ENCODE results near the gene SLC39A3. TPM values are rescaled to one million over a fixed set of nuclear protein-coding genes. Genes with fewer than 3 reads are reported as not detected.
A peak's percentile ranks its signal among the peaks of the same experiment; 100 is the strongest.

The SLC39A3 gene
- total RNA-seq, 2 donors from 2014 or later = 28.7 to 37.2 TPM

DNA sequence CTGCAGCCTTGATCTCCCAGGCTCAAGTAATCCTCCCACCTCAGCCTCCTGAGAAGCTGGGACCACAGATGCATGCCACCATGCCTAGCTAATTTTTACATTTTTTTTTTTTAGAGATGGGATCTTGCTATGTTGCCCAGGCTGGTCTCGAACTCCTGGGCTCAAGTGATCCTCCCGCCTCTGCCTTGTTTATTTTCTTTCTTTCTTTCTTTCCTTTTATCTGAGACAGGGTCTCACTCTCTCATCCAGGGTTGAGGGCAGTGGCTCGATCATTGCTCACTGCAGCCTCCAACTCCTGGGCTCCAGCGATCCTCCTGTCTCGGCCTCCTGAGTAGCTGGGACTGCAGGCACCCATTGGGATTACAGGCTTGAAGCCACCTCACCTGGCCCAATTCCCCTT lies 33.6 kb downstream of the SLC39A3 start:
- DNase-seq (no peak), ATAC-seq (replicated peaks in 1 of 2) (no peak)
- no peaks in the 10 kb centered on the region for H3K27me3 Mint-ChIP-seq (ENCODE audit: low read depth)
- no peaks in the 10 kb centered on the region for H3K9me3 Mint-ChIP-seq
- H3K4me3 Mint-ChIP-seq = no peak overlapping the region
- peaks cover 5% of the 10 kb centered on the region for H3K4me1 Mint-ChIP-seq (ENCODE audit: low read depth)
- no peak overlapping the region for H3K27ac Mint-ChIP-seq
- H3K36me3 Mint-ChIP-seq (ENCODE audit: insufficient read depth in 2 of 2) = no peaks in the 10 kb centered on the region

DNA sequence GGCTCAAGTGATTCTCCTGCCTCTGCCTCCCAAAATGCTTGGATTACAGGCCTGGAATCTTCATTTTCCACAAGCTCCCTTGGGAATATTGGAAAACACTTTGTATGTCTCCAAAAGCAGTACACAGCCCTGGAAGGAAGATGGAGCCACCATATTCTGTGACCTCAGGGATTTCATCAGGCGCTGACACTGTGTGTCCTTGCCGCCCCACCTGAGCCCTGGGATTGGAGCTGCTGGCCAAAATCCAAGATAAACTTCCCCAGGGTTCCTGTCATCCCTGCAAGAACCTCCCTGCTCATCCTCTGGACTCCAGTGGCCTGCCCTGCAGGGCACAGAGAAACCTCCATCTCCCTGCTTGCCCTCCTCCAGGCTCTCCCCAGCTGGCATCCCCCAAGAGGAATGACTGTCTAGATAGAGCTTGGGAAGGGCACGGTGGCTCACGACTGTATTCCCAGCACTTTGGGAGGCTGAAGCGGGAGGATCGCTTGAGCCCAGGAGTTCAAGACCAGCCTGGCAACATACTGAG lies 36.1 kb downstream of the SLC39A3 start:
- no peak overlapping the region for H3K27ac Mint-ChIP-seq
- no peaks in the 10 kb centered on the region for H3K9me3 Mint-ChIP-seq
- no peak overlapping the region for H3K4me3 Mint-ChIP-seq
- H3K27me3 Mint-ChIP-seq (ENCODE audit: low read depth) = no peaks in the 10 kb centered on the region
- DNase-seq (no peak), ATAC-seq (replicated peaks in 1 of 2) (no peak)
- peaks cover 10% of the 10 kb centered on the region for H3K4me1 Mint-ChIP-seq (ENCODE audit: low read depth)
- no peaks in the 10 kb centered on the region for H3K36me3 Mint-ChIP-seq (ENCODE audit: insufficient read depth in 2 of 2)

DNA sequence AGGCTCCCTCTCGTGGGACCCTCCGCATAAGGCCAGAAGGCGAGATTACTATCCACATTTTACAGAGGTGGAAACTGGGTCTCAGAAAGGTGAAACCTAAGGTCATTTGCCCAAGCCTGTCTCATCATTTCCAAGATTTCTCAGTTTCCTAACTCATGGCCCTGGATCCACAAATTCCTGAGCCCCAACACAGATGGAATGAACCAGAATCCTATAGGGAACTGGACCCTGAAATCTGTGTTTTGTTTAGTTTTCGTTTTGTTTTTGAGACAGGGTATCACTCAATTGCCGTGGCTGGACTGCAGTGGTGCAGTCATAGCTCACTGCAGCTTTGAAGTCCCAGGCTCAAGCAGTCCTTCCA lies 36.8 kb downstream of the SLC39A3 start:
- no peaks in the 10 kb centered on the region for H3K27me3 Mint-ChIP-seq (ENCODE audit: low read depth)
- H3K27ac Mint-ChIP-seq = no peak overlapping the region
- H3K36me3 Mint-ChIP-seq (ENCODE audit: insufficient read depth in 2 of 2) = no peaks in the 10 kb centered on the region
- H3K4me1 Mint-ChIP-seq (ENCODE audit: low read depth) = peaks cover 15% of the 10 kb centered on the region
- no peak for ATAC-seq (replicated peaks in 1 of 2)
- H3K9me3 Mint-ChIP-seq = no peaks in the 10 kb centered on the region
- peak overlapping the region; percentile 59 to 60 for H3K4me3 Mint-ChIP-seq
- no peak for DNase-seq

DNA sequence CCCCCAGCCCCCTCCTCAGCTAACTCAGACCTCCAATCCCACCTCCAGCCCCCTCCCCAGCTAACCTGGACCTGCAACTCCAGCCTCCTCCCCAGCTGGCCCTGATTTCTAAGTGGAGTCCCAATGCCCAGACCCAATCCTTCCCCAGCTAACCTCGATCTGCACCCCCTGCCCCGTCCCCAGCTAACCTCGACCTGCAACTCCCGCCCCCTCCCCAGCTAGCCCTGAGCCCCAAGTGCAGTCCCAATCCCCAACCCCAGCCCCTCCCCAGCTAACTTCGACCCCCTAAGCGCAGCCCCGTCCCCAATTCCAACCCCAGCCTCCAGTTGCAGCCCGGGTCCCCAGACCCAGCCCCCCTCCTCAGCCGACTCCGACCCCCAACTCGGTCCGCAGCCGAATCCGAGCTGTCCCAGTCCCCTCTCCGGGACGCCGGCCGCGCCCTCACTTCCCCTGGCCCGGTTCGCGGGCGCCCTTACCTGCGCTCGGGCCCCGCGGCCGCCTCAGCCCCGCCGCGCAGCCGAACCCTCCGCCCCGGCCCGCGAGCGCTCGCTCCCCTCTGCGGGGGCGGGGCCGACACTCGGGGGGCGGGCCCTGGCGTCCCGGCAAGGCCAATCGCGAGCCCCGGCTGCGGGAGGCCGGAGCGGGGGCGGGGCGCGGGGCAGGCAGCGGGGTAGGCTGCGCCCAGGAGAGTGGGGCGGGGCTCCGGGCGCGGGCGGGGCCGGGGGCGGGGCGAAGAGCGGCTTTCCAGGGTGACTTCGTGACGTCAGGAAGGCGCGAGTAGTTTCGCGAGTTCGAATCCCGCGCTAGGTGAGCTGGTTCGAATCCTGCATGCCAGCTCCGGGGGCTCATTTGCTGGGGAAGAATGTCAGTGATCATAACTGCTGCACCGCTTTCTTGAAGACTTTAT lies 37.4 kb downstream of the SLC39A3 start, which contains the start of gene GNG7:
Gene GNG7, minus strand, starts transcription at position 525 of the 907 bp plus-strand sequence. CDS start 182,006 bp downstream, outside the sequence.
- H3K36me3 Mint-ChIP-seq (ENCODE audit: insufficient read depth in 2 of 2) = no peaks in the 10 kb centered on the region
- peak within 1 kb of the TSS; percentile 69 to 81 for H3K4me3 Mint-ChIP-seq
- H3K4me1 Mint-ChIP-seq (ENCODE audit: low read depth) = peaks cover 15% of the 10 kb centered on the region
- ATAC-seq (replicated peaks in 1 of 2) (peak; percentile 100), DNase-seq (peak; percentile 96 to 98)
- H3K9me3 Mint-ChIP-seq = no peaks in the 10 kb centered on the region
- no peaks in the 10 kb centered on the region for H3K27me3 Mint-ChIP-seq (ENCODE audit: low read depth)
- H3K27ac Mint-ChIP-seq = no peak within 1 kb of the TSS

DNA sequence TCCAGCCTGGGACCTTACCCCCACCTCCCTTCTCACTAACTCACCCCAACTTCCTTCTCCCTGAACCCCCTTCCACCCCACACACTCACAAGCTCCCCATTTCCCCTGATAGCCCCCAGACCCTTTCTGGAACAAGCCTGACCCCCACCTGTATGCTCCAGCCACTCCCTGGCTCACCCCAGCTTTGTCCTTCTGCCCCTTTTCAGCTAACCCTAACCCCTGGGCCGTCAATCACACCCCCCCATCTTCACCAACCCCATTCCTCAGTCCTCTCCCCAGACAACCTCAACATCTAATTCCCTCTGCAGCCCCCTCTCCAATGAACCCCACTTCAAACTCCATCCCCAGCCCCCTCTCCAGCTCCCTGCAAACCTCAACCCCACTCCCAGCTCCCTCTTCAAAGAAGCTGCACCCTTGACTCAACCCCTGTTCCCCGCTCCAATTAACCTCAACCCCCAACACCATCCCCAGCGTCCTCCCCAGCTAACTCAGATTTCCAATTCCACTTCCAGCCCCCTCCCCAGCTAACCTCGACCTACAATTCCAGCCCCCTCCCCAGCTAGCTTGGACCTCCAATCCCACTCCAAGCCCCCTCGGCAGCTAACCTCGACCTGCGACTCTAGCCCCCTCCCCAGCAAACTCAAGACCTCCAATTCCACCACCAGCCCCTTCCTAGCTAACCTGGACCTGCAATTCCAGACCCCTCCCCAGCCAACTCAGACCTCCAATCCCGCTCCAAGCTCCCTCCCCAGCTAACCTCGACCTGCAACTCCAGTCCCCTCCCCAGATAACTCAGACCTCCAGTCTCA lies 38.3 kb downstream of the SLC39A3 start:
- Mint-ChIP-seq H3K4me3 (peak overlapping the region; percentile 69 to 81), H3K27me3 (ENCODE audit: low read depth) (no peaks in the 10 kb centered on the region), H3K9me3 (no peaks in the 10 kb centered on the region), H3K36me3 (ENCODE audit: insufficient read depth in 2 of 2) (no peaks in the 10 kb centered on the region), H3K4me1 (ENCODE audit: low read depth) (peaks cover 15% of the 10 kb centered on the region), H3K27ac (no peak overlapping the region)
- DNase-seq (no peak), ATAC-seq (replicated peaks in 1 of 2) (no peak)

DNA sequence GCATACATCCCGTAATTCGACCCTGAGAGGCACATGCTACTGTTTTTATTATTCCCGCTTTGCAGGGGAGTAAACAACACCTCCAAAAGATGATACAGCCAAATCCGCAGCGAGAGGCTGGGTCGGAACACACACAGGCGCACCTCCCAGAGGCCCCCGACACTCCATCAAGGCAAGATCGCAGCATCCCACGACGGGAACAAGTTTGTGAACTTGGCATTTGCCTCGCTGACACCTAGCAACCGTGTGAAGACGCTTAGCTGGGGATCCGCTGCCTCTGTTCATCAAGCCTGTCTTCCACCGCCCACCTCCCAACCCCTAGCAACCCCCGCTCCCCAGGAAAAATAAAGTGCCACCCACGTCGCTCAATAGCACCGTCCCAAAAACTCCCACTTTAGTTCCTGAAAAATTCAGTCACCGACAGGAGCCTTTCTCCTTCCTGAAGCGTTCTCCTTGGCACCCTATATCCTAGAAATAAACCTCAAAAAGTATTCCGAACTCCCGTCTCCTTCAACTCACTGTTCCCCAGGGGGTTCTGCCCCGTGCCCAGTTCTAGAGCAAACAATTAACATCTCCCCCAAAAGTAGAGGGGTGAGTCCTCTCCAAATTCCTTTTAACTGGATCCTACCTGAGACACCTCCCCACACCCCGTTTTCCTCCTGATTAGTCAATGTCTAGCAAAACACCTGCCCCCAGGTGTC lies 39.0 kb downstream of the SLC39A3 start:
- no peaks in the 10 kb centered on the region for H3K36me3 Mint-ChIP-seq (ENCODE audit: insufficient read depth in 2 of 2)
- H3K27ac Mint-ChIP-seq = no peak overlapping the region
- H3K9me3 Mint-ChIP-seq = no peaks in the 10 kb centered on the region
- no peaks in the 10 kb centered on the region for H3K27me3 Mint-ChIP-seq (ENCODE audit: low read depth)
- H3K4me3 Mint-ChIP-seq = no peak overlapping the region
- peaks cover 15% of the 10 kb centered on the region for H3K4me1 Mint-ChIP-seq (ENCODE audit: low read depth)
- DNase-seq (no peak), ATAC-seq (replicated peaks in 1 of 2) (no peak)

DNA sequence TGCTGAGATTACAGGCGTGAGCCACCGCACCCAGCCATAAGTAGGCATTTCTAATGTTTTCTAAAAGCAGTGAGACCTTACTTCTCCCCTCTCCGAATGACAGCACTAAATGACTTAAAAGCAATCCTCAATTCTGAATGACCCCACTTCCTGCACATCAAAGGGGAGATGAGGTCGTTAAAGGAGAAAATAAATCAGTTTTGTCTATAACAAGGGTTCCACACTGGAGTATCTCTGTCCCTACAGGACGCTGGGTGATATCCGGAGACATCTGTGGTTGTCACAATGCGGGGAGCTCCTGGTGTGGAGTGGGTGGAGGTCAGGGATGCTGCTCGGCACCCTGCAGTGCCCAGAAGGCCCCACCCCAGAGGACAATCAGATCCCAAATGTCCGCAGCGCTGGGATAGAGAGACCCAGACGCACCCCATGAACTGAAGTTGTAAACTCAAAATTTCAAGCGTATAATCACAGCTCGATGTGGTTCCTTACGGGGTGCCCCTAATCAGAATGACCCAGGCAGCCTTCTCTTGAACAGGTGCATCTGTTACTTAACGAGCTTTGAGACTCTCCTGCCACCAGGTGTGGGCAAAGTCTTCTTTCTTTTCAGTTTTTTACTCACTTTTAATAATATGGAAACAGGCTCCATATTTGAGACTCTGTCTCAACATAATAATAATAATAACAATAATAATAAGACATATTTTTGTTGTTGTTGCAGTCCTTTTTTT lies 40.2 kb downstream of the SLC39A3 start:
- Mint-ChIP-seq H3K4me1 (ENCODE audit: low read depth) (peaks cover 15% of the 10 kb centered on the region), H3K9me3 (no peaks in the 10 kb centered on the region), H3K27me3 (ENCODE audit: low read depth) (no peaks in the 10 kb centered on the region), H3K36me3 (ENCODE audit: insufficient read depth in 2 of 2) (no peaks in the 10 kb centered on the region), H3K4me3 (no peak overlapping the region), H3K27ac (no peak overlapping the region)
- ATAC-seq (replicated peaks in 1 of 2) (no peak), DNase-seq (no peak)

DNA sequence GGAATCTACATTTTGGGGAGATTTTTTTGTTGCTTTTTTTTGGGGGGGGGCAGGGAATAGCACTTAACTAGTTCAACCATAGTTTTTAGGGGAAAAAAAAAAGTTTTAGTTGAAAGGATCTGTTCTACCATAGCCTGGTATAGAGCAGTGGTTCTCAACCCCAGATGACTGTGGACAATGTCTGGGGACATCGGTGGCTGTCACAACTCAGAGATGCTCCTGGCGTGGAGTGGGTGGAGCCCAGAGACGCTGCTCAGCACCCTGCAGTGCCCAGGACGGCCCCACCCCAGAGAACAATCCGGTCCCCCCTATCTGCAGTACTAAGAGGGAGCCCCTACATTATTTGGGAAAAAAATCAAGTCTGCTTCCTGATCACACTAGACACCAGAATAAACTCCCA lies 45.6 kb downstream of the SLC39A3 start:
- ATAC-seq (replicated peaks in 1 of 2) (no peak), DNase-seq (no peak)
- Mint-ChIP-seq H3K27ac (no peak overlapping the region), H3K27me3 (ENCODE audit: low read depth) (no peaks in the 10 kb centered on the region), H3K36me3 (ENCODE audit: insufficient read depth in 2 of 2) (no peaks in the 10 kb centered on the region), H3K9me3 (no peaks in the 10 kb centered on the region), H3K4me3 (no peak overlapping the region), H3K4me1 (ENCODE audit: low read depth) (peaks cover 10% of the 10 kb centered on the region)

DNA sequence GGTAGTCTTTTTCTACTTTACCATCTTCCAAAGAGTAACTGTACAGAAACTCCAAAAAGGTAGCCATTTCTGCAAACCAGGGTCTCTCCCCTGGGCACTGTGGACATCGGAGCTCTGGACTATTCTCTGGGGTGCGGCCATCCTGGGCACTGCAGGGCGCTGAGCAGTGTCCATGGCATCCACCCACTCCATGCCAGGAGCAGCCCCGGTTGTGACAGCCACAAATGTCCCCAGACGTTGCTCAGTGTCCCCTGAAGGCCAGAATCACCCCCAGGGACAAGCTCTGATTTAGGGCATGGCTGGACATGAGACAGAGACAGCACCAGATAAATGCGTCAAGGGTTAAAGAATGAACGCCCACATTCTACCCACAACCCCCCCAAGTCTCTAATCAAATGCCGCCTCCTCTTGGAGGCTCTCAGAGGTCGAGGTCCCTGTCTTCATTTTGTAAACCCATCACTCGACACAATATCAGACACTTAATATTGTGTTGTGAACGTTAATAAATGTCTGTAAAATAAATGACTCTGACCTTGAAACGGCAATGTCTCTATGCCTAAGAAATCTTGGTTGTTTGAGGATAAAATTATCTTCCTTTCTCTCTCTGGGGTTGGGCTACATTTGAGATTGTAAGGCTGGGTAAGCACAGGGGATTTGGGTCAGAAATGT lies 46.2 kb downstream of the SLC39A3 start:
- no peak overlapping the region for H3K27ac Mint-ChIP-seq
- H3K9me3 Mint-ChIP-seq = no peaks in the 10 kb centered on the region
- DNase-seq (no peak), ATAC-seq (replicated peaks in 1 of 2) (no peak)
- H3K36me3 Mint-ChIP-seq (ENCODE audit: insufficient read depth in 2 of 2) = no peaks in the 10 kb centered on the region
- H3K4me1 Mint-ChIP-seq (ENCODE audit: low read depth) = peaks cover 4% of the 10 kb centered on the region
- no peaks in the 10 kb centered on the region for H3K27me3 Mint-ChIP-seq (ENCODE audit: low read depth)
- H3K4me3 Mint-ChIP-seq = no peak overlapping the region

DNA sequence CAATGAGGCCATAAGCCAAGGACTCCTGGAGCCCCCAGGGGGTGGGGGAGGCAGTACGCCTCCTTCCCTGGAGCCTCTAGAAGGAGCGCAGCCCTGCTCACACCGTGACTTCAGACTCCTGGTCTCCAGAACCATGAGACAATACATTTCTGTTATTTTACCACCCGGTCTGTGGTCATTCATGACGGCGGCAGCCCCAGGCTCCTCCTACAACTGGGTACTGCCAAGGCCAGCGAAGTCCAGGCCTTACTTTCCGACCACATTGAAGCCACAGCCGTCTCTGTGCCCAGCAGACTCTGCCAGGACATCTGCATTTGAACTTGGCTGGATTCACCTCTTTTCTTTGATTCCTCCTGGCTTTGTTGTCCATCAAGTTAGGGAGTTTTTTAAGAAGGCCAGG lies 47.9 kb downstream of the SLC39A3 start:
- DNase-seq (no peak), ATAC-seq (replicated peaks in 1 of 2) (no peak)
- Mint-ChIP-seq H3K4me1 (ENCODE audit: low read depth) (no peaks in the 10 kb centered on the region), H3K9me3 (no peaks in the 10 kb centered on the region), H3K4me3 (no peak overlapping the region), H3K36me3 (ENCODE audit: insufficient read depth in 2 of 2) (no peaks in the 10 kb centered on the region), H3K27ac (no peak overlapping the region), H3K27me3 (ENCODE audit: low read depth) (no peaks in the 10 kb centered on the region)

DNA sequence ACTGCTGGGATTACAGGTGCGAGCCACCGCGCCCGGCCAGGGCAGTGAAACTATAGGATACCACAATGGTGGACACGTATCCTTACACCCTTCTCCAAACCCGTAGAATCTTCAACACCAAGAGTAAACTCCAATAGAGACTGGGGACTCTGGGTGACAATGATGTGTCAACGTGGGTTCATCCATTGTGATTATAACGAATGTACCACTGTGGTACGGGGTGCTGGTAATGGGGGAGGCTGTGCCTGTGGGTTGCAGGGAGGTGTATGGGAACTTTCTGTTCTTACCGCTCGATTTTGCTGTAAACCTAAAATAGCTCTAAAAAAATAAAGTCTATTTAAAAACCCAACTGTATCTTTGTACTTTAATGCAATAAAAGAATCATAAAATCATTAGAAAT lies 49.0 kb downstream of the SLC39A3 start:
- no peak overlapping the region for H3K27ac Mint-ChIP-seq
- no peaks in the 10 kb centered on the region for H3K27me3 Mint-ChIP-seq (ENCODE audit: low read depth)
- no peaks in the 10 kb centered on the region for H3K36me3 Mint-ChIP-seq (ENCODE audit: insufficient read depth in 2 of 2)
- no peak for ATAC-seq (replicated peaks in 1 of 2)
- no peaks in the 10 kb centered on the region for H3K9me3 Mint-ChIP-seq
- H3K4me1 Mint-ChIP-seq (ENCODE audit: low read depth) = no peaks in the 10 kb centered on the region
- no peak overlapping the region for H3K4me3 Mint-ChIP-seq
- no peak for DNase-seq

DNA sequence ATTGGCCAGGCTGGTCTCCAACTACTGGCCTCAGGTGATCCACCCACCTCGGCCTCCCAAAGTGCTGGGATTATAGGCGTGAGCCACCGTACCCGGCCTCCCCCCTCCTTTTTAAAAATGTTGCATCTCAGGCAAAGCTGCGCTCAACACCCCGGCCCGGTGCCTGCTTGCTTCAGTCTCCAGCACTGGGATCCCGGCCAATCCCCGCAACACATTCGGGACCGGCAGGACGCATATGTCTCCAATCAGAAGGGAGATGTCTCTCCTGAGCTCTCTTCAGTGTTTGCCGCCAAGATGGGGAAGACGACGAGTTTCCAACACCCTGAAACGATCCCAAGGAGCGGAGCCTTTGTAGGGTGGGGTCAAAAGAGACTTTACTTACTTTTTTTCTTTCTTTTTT lies 53.5 kb downstream of the SLC39A3 start:
- DNase-seq = no peak
- H3K9me3 Mint-ChIP-seq = no peaks in the 10 kb centered on the region
- H3K4me1 Mint-ChIP-seq (ENCODE audit: low read depth) = no peaks in the 10 kb centered on the region
- H3K36me3 Mint-ChIP-seq (ENCODE audit: insufficient read depth in 2 of 2) = no peaks in the 10 kb centered on the region
- no peak overlapping the region for H3K4me3 Mint-ChIP-seq
- no peak for ATAC-seq (replicated peaks in 1 of 2)
- no peaks in the 10 kb centered on the region for H3K27me3 Mint-ChIP-seq (ENCODE audit: low read depth)
- no peak overlapping the region for H3K27ac Mint-ChIP-seq
